Lung (tissue), 12 donors: Measurements from ENCODE around the gene CFAP410. TPM values are rescaled to one million over a fixed set of nuclear protein-coding genes. Genes with fewer than 3 reads are reported as not detected.

Experiments used
- ATAC-seq: fragments of 200-7000 bp; cut with Tn5 transposase; one replicate; pipeline ENCODE4 v1.9.1; 2020; ENCODE audit warnings: moderate number of reproducible peaks; ENCODE audit not compliant: insufficient read depth, low FRiP score
- DNase-seq, 3 donors: peaks; one replicate each; pipeline ENCODE4 v3.0.0-alpha.2; 2013 to 2017
- H3K27ac ChIP-seq, 2 donors: one replicate each; pipeline ENCODE4 v1.5.1; 2013; ENCODE audit warnings: mild to moderate bottlenecking in 2 of 2, moderate library complexity in 2 of 2, control low read depth in 1 of 2, inconsistent platforms in 1 of 2, low read depth in 1 of 2, low read length in 1 of 2
- H3K27me3 ChIP-seq, 3 donors: one replicate each; pipeline ENCODE4 v1.5.1; 2013; ENCODE audit warnings: low read length in 2 of 3; ENCODE audit not compliant: control insufficient read depth in 3 of 3, insufficient read depth in 3 of 3
- H3K36me3 ChIP-seq, 4 donors: one replicate each; pipeline ENCODE4 v1.5.1; 2013; ENCODE audit warnings: low read length in 4 of 4, mild to moderate bottlenecking in 1 of 4, moderate library complexity in 1 of 4; ENCODE audit not compliant: control insufficient read depth in 4 of 4, insufficient read depth in 4 of 4
- H3K4me1 ChIP-seq, 5 donors: one replicate each; pipeline ENCODE4 v1.5.1; 2013; ENCODE audit warnings: low read length in 5 of 5, mild to moderate bottlenecking in 2 of 5, moderate library complexity in 1 of 5; ENCODE audit not compliant: control insufficient read depth in 5 of 5, insufficient read depth in 5 of 5
- H3K4me3 ChIP-seq: one replicate; pipeline ENCODE4 v1.5.1; 2013; ENCODE audit warnings: mild to moderate bottlenecking, control low read depth, moderate library complexity
- H3K9ac ChIP-seq, 2 donors: one replicate each; pipeline ENCODE4 v1.5.1; 2013; ENCODE audit warnings: low read length in 2 of 2, control low read depth in 1 of 2; ENCODE audit not compliant: insufficient read depth in 1 of 2
- H3K9me3 ChIP-seq, 4 donors: one replicate each; pipeline ENCODE4 v1.5.1; 2013; ENCODE audit warnings: low read length in 3 of 4, mild to moderate bottlenecking in 1 of 4, moderate library complexity in 1 of 4; ENCODE audit not compliant: control insufficient read depth in 4 of 4, insufficient read depth in 3 of 4
- WGBS, 2 donors: extraction: QIAGEN DNeasy Blood & Tissue Kit; methylation state at CpG; one replicate each; pipeline ENCODE4 v1.1.7; 2013; 5-methylcytosine and 5-hydroxymethylcytosine counted together
- polyA plus RNA-seq, 2 donors: library from polyadenylated mRNA; stranded (reverse); fragments of 200-250 nt; gene quantifications; one replicate each; pipeline ENCODE4 v1.2.1, GENCODE V29; 2013
- total RNA-seq, 2 donors: library from RNA; depleted of rRNA in 1 of 2; stranded (reverse); fragments of >200 nt in 1 of 2; gene quantifications; one replicate each; pipeline ENCODE4 v1.2.1, GENCODE V29; 2014 to 2021
- TF ChIP-seq, protein P1 (sequence below): IDR thresholded peaks from 2 replicates; pipeline ENCODE4 v1.5.1; 2012; ENCODE audit warnings: mild to moderate bottlenecking; ENCODE audit errors: control extremely low read depth, extremely low read depth
- donor health status: control.
- donor health status: control.
- donor health status: Bipolar disorder and iron deficiency.
- donor health status: healthy.
- donor health status: DM: yes; HTN: yes; CAD: no.

CFAP410 gene
- total and polyA plus RNA-seq, 4 donors, result 24.3 to 72.7 (median 39.5) TPM

DNA sequence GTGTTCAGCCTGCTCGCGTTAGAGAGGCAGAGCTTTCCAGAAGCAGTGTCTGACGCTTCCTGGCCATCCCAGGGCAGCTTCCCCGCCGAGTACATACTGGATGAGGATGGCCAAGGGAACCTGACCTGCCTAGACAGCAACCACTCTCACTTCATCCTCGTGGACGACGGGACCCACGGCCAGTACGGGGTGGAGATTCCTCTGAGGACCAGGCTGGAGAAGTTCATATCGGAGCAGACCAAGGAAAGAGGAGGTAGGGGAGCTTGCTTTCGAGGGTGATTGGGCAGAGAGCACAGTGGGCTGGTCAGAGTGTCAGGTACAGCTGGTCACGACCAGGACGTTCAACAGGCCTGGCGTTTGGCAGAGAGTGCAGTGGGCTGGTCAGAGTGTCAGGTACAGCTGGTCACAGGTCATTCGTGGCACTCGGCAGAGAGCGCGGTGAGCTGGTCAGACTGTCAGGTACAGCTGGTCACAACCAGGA, 36.6 kb upstream of the CFAP410 start:
- no peak overlapping the region for H3K4me3 ChIP-seq
- WGBS, 2 donors, result 87 to 89% methylated on average over 19 of the region's 19 CpGs
- peaks cover 0 to 7% (median 0%) of the 10 kb centered on the region in 4 donors for H3K9me3 ChIP-seq
- H3K27me3 ChIP-seq, result peaks cover 0 to 4% (median 2%) of the 10 kb centered on the region in 3 donors
- DNase-seq (no peak), ATAC-seq (no peak)
- H3K4me1 ChIP-seq, result no peaks in the 10 kb centered on the region
- no peak overlapping the region for H3K27ac ChIP-seq
- H3K9ac ChIP-seq, result no peak overlapping the region
- H3K36me3 ChIP-seq, result no peaks in the 10 kb centered on the region
- TF ChIP-seq, protein P1, sequence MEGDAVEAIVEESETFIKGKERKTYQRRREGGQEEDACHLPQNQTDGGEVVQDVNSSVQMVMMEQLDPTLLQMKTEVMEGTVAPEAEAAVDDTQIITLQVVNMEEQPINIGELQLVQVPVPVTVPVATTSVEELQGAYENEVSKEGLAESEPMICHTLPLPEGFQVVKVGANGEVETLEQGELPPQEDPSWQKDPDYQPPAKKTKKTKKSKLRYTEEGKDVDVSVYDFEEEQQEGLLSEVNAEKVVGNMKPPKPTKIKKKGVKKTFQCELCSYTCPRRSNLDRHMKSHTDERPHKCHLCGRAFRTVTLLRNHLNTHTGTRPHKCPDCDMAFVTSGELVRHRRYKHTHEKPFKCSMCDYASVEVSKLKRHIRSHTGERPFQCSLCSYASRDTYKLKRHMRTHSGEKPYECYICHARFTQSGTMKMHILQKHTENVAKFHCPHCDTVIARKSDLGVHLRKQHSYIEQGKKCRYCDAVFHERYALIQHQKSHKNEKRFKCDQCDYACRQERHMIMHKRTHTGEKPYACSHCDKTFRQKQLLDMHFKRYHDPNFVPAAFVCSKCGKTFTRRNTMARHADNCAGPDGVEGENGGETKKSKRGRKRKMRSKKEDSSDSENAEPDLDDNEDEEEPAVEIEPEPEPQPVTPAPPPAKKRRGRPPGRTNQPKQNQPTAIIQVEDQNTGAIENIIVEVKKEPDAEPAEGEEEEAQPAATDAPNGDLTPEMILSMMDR, result no peak

DNA sequence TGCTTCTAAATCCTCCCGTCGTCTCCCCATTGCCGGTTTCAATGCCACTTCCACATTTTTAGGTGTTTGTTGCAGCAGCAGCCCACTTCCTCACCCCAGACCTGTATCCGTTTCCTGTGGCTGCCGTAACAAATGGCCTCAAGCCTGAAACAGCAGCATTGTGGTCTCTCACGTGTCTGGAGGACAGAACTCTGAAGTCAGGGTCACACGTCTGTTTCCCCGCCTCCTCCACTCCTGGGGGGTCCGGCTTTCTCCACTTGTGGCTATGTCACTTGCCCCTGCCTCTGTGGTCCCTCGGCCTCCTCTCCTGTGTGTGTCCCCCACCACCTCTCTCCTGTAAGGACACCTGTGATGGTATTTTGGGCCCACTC, 36.1 kb upstream of the CFAP410 start:
- WGBS, 2 donors, result 27 to 53% methylated on average over 10 of the region's 10 CpGs
- no peak overlapping the region for H3K9ac ChIP-seq
- peaks cover 0 to 9% (median 2%) of the 10 kb centered on the region in 3 donors for H3K27me3 ChIP-seq
- H3K4me1 ChIP-seq, result peaks cover 0 to 2% (median 0%) of the 10 kb centered on the region in 5 donors
- TF ChIP-seq, protein P1, result no peak
- no peaks in the 10 kb centered on the region for H3K36me3 ChIP-seq
- H3K9me3 ChIP-seq, result peaks cover 0 to 6% (median 0%) of the 10 kb centered on the region in 4 donors
- ATAC-seq (no peak), DNase-seq (peak in 2 of 3 donors; percentile 4 to 12)
- H3K27ac ChIP-seq, result no peak overlapping the region
- H3K4me3 ChIP-seq, result no peak overlapping the region

DNA sequence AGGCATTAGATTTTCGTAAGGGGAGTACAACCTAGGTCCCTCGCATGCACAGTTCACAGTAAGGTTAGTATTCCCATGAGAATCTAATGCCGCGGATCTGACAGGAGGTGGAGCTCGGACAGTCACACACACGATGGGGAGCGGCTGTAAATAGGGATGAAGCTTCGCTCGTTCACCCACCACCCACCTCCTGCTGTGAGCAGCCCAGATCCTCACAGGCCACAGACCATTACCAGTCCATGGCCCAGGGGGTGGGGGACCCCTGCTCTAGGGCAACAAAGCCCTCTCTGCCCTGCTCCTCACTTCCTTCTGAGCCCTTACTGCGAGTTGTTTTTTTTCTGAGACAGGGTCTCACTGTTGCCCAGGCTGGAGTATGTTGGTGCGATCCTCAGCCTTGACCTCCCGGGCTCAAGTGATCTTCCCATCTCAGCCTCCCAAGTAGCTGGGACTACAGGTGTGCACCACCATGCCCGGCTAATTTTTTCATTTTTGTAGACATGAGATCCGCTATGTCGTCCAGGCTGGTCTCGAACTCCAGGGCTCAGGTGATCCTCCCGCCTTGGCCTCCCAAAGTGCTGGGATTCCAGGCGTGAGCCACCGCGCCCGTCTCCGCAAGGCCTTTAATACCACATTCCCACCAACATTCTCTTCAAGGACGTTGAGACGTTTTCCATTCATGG, 35.6 kb upstream of the CFAP410 start:
- 74 to 81% methylated on average over 24 of the region's 24 CpGs for WGBS, 2 donors
- H3K27ac ChIP-seq, result peak overlapping the region in 1 of 2 donors; percentile 10
- ATAC-seq (no peak), DNase-seq (no peak)
- peaks cover 0 to 9% (median 0%) of the 10 kb centered on the region in 3 donors for H3K27me3 ChIP-seq
- H3K4me1 ChIP-seq, result peaks cover 0 to 7% (median 0%) of the 10 kb centered on the region in 5 donors
- no peak overlapping the region for H3K9ac ChIP-seq
- H3K4me3 ChIP-seq, result no peak overlapping the region
- no peaks in the 10 kb centered on the region for H3K36me3 ChIP-seq
- TF ChIP-seq, protein P1, result no peak
- H3K9me3 ChIP-seq, result peaks cover 0 to 6% (median 0%) of the 10 kb centered on the region in 4 donors
